HG03571 (cell line): ENCODE results near the gene RTN4RL1.

Experiments used
- ATAC-seq: cut with Tn5 transposase; IDR thresholded peaks from one replicate; pipeline ENCODE4 v1.9.1; 2021; ENCODE audit not compliant: unreplicated experiment

Gene RTN4RL1

DNA sequence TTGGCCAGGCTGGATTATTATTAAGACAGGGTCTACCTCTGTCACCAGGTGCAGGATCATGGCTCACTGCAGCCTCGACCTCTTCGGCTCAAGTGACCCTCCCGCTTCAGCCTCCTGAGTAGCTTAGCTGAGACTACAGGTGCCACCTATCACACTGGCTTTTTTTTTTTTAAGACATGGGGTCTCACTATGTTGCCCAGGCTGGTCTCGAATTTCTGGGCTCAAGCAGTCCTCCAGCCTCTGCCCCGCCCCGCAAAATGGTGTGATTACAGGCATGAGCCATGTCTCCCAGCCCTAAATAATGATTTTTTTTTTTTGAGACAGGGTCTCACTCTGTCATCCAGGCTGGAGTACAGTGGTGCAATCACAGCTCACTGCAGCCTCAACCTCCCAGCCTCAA, 22.5 kb upstream of the RTN4RL1 start:
- ATAC-seq = no peak

DNA sequence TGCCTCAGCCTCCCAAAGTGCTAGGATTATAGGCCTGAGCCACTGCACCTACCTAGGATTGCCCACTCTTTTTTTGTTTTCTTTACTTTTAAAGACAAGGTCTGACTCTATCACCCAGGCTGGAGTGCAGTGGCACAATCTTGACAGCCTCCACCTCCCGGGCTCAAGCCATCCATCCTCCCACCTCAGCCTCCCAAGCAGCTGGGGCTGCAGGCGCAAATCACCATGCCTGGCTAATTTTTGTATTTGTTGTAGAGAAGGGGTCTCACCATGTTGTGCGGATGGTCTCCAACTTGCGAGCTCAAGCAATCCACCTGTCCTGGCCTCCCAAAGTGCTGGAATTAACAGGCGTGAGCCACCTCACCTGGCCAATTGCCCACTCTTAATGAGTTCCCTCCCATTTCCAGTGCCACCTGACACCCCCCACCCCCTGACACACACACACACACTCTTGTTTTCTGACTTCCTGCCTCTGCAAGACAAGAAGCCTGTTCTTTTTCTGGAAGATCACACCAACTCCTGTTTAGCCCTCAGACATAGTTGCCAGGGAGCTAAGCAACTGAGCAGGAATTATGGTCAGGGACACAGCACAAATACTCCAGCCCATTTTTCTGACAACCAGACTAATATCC, 19.2 kb upstream of the RTN4RL1 start:
- no peak for ATAC-seq

DNA sequence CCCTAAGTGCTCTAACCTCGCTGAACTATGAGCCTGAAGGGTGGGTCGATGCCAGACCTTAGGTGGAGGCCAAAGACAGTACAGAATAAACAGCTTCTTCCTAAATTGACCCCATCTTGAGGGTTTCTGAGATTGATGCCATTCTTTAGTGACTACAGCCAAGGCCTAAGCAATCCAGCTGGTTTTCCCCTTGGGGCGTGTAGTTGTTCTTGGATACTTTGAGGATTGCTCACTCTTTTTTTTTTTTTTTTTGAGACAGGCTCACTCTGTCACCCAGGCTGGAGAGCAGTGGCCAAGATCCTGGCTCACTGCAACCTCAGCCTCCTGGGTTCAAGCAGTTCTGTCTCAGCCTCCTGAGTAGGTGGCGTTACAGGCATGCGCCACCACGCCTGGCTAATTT, 18.7 kb upstream of the RTN4RL1 start:
- no peak for ATAC-seq

DNA sequence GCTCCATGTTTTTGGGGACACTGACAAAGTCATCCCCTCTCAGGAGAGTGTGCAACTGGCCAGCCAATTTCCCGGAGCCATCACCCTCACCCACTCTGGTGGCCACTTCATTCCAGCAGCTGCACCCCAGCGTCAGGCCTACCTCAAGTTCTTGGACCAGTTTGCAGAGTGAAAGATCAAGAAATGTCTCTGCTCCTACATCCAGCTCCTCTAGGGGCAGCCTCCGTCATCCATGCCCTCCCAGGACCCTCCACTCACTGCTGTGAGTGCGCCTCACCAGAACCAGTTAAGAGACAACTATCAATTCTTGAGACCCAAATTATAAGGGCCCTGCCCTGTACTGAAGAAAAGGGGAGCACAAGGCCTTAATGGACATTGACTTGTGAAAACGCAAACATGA, 17.8 kb upstream of the RTN4RL1 start:
- no peak for ATAC-seq

DNA sequence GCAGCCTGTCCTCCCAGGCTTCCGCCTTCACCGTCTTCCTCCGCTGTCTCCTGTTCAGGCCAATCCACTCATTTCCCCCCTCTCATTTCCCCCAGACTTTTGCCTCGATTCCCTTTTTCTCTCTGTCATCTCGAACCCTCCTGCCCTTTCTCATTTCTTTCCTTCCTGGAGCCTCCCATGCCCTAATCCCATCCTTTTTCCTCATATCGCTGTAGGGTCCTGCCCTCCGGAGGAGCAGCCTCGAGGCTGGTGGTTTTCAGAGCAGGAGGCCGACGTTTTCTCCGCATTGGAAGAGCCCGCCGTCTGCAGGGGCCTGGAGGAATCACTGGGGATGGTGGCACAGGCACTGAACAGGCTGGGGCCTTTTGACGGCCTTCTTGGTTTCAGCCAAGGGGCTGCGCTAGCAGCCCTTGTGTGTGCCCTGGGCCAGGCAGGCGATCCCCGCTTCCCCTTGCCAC, 17.3 kb upstream of the RTN4RL1 start:
- no peak for ATAC-seq

DNA sequence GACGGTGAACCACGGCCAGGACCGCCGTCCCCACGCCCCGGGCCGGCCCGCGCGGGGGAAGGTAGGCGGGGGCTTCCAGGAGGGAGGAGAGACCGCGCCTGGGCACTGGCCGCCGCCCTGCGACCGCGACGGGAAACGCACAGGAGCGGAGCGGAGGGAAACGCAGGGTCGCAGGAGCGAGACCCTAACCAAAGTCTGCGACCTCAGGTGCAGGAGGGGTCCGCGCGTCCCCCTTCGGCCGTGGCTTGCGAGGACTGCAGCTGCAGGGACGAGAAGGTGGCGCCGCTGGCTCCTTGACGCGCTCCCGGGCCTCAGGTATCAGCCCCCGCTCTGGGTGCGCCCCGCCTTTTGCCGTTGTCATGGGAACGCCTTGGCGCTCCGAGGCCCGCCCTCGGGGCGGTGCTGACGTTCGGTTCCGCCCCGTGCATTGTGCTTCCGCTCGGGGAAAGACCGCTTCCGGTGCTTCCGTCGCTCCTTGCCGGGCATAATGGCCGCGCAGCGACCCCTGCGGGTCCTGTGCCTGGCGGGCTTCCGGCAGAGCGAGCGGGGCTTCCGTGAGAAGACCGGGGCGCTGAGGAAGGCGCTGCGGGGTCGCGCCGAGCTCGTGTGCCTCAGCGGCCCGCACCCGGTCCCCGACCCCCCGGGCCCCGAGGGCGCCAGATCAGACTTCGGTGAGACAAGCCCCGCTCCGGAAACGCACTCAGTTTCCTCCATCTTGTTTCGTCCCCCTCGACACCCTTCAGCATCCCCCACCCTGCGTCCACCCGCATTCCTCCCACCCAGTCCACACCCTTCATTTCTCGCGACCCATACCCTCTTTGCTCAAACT, 16.6 kb upstream of the RTN4RL1 start, which contains the start of gene OVCA2:
OVCA2 (plus strand) TSS at position 462 of the 829 bp plus-strand sequence; CDS start at position 488, 26 bp downstream.
- peak; percentile 78 for ATAC-seq

DNA sequence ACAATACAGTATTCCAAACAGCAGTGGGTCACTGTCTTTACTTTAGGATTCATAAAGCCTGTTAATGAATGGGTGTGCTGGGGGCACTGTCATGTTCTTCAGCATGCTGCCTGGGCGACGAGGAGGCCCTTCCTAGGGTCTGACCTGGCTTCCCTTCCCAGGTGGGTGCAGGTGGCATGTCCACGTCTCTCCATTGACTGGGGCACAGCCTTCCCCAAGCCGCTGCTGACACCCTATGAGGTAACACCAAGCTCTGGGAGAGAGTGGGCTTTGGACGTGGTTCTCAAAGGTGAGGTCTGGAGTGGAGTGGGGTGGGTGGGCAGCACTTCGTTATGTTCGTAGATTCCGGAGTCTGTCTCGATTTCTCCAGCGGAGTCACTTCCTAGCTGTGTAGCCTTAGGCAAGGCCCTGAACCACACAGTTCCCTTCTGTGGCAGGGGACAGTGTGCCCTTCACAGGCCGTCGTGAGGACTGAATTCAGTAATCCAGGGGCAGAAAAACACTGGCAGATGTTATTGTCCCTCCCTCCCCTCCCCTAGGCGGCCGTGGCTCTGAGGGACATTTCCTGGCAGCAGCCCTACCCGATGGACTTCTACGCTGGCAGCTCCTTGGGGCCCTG, 15.9 kb upstream of the RTN4RL1 start:
- no peak for ATAC-seq

DNA sequence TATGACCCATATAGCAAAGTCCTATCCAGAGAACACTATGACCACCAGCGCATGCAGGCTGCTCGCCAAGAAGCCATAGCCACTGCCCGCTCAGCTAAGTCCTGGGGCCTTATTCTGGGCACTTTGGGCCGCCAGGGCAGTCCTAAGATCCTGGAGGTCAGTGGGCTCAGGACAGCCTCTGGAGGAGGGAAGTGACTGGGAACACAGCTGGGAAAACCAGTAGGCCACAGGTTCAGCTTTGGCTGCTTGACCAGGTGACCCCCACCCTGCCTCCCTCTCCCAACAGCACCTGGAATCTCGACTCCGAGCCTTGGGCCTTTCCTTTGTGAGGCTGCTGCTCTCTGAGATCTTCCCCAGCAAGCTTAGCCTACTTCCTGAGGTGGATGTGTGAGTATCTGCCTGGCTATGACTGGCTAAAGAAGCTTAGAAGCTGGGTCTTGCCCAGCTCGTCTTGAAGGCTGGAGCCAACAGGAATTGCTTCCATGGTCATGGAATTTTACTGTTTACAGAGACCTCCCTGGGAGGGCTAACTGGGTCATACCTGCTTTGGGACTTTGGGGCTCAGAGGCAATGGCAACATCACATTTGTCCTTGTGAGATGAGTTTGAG, 15.2 kb upstream of the RTN4RL1 start:
- no peak for ATAC-seq

DNA sequence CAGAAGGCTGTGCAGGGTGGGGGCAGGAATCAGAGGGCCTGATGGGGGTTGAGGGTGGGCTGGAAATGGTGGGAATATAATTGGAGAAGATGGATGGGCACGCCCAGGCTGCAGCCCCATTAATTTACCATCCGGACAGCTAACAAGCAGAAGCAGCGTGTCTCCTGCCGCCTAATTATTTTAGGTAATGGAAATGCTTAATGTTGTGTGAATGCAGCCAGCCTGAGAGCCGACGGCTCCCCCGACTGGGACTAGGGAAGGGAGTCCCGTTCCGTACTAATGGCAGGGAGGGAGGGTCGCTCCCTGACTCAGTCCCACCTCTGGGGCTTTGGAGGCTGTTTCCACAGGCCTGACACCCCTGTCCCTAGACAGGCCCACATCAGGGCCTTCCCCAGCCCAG, 12.0 kb upstream of the RTN4RL1 start:
- no peak for ATAC-seq

DNA sequence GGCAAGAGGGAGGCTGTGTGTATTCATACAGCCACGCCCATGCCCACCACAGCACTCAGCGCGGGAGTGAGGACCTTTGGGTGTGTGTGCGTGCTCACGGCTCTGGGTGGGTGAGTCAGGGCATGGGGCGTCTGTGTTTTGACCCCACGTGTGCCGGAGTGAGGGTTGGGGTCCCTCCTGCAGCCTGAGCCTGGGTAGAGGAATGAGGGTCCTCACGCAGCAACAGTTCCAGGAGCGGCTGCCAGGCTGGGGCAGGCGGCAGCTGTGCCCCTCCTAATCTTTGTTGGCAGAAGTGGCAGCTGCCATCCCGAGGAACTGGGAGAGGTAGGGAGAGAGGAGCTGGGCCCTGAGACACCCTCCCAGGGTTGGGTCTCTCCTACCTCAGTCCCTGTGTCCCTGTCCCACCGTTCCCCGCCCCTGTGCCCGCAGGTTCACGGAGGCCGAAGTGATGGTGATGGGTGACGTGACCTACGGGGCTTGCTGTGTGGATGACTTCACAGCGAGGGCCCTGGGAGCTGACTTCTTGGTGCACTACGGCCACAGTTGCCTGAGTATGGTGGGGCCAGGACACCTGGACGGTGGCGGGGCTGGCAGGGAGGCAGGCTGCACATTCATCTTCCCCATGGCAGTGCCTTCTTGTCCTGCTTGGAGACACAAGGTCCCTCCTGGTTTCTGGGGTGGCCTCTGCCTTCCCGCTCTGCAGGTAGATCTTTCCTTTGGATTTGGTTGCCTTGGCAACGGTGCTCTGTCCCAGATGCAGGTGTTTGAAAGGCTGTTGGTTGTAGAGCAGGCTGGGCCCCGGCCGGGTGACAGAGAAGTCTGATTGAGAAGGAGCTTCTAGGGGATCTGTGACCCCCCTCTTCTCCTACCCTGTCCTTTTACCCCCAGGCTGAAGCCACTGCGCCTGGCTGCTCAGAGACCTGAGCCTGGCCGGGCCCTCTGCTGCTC, 10.7 kb upstream of the RTN4RL1 start:
- no peak for ATAC-seq

DNA sequence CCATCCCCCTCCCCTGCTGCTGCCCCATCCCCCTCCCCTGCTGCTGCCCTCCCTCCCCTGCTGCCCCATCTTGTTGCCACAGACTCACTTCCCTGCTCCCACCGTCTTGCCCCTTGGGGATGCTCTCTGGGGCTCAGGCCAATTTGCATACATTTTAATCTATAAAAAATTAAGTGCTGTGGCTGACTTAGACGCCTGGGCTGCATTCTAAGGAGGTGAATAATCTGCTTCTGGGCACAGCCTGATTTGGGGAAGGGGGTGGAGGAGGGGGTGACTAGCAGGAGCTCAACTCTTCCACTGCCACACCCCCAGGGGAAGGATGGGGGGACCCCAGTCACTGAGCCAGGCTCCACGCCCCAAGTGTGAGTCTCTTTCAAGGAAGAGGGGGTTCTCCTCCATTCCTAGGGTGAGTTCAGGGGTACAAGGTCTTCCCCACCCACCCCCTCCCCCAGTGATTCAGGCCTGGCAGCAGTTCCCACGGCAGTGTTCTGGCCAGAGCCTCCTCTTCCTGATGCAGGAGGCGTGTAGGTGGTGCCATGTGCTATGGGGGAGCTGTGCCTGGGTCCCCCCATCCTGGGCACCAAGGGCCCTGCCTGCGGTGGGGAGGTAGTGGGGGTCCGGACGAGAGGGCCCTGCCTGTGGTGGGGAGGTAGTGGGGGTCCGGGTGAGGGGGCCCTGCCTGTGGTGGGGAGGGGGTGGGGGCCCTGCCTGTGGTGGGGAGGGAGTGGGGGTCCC, 9.8 kb upstream of the RTN4RL1 start:
- ATAC-seq = no peak

DNA sequence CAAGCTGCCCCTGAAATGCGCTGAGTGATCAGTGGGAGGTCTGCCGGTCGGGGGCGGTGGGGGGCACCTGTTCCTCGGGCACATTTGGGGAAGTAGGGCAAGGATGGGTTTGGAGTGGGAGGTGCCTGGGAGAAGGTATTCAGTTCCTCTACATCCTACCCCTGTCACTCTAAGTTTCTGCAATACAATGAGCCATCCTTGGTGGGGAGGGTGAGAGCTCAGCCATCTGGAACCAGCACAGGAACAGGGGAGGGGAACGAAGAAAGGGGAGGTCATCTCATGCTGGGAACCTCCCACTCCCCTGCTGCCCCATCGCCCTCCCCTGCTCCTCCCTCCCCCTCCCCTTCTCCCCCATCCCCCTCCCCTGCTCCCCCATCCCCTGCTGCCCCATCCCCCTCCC, 9.0 kb upstream of the RTN4RL1 start:
- no peak for ATAC-seq

DNA sequence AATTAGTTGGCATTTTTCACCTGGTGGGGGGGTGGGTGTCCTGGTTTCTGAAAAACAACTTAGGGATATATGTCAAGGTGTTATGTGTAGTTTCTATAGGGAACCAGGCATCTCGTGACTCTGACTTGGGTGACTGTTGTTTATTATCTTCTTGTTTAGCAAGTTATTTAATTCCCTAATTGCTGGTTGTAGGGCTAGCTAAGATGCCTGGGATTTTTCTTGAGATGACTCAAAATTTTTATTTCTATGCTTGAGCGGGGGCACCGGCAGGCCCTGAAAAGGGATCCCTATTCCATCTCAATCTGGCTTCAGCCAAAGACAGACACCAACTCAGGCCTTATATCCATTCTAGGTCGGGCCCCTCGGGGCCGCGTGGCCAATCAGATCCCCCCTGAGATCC, 8.0 kb upstream of the RTN4RL1 start:
- ATAC-seq = no peak

DNA sequence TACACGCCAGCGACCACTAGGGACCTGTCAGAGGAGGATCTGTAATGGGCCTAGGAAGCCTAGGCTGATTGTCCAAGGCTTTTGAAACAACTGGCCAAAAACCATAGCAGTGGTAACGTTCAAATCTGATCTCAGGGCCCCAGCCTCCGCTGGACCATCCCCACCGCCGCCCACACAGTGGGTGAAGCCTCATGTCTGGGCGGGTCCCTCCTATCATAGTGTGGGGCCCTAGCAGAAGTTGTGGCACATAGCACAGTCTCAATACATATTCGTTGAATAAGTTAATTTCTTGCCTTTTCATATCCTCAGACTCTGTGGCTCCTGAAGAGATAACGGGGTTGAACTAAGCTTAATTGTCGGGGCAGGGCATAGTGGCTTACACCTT, 5.6 kb upstream of the RTN4RL1 start:
- peak; percentile 58 for ATAC-seq

DNA sequence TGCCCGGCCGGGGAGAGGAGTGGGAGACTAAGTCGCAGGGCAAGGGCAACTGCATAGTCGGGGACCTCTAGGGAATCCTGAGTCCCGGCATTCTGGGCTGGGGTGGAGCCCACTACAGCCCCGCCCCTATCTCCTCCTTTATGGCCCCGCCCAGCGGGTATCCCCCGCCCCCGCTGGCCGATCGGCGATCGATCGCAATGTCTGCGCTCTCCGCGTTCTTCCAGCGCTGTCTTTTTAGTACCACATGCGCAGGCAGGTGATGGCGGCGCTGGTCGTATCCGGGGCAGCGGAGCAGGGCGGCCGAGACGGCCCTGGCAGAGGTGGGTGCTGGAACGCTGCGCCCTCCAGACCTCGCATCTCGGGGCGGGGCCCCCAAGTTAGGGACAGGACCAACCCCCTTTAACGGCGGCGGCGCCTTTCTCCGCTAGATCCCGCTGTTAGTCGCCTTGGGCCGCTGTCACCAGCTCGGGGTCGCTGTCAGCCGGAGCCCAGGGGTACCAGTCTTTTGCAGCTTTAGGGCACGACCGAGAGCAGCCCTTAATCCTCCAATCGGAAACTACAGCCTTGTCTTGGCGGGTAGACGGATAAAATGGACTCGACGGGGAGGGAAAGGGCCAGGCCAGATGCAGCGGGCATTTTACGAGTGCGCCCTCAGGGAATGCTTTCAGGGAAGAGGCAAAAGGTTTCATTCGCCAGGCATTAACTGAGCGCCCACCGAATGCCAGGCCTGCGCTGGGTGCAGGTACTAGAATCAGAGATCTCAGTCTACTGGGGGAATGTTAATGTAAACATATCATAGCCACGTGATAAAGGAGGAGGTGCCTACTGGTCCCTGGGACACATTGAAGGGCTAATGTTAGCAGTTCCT, 5.0 kb upstream of the RTN4RL1 start, which contains the start of gene DPH1:
DPH1 (plus strand) TSS at position 243 of the 868 bp plus-strand sequence; CDS start at position 260, 17 bp downstream.
- ATAC-seq = peak; percentile 49

DNA sequence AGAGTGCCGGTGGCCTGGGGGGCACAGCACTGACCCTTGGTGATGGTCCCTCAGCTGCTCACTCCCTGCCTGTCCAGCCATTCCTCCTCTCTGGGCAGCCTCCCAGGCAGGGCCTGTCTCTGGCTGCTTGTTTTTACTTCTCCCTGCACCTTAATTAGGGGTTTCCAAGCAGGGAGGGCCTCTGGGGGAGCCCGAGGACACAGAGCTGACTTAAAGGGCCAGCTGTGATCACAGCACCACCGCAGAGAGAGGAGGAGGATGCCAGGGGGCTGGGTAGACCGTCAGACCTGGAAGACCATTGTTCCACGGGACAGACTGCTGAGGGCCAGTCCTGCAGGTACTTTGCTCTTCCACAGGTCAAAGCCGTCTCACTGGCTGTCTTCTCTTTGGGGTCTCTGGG, 3.6 kb upstream of the RTN4RL1 start:
- no peak for ATAC-seq

DNA sequence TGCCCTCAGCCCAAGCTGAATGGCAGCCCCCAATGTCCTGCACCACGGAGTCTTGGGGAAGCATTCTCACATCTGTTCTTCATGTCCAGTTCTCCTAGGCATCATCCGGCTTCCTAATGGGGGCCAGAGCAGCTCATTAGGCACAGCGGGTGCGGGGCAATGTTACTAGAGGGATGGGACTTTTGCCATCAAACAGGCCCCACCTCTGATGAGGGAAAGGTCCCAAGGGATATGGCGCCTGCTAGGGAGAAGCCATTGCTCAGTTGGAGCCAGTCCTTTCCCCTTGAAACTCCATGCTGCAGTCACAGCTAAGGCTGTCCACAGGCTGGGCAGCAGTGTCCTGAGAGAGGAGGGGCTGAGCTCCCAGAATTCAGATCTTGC, 3.1 kb upstream of the RTN4RL1 start:
- ATAC-seq = no peak

DNA sequence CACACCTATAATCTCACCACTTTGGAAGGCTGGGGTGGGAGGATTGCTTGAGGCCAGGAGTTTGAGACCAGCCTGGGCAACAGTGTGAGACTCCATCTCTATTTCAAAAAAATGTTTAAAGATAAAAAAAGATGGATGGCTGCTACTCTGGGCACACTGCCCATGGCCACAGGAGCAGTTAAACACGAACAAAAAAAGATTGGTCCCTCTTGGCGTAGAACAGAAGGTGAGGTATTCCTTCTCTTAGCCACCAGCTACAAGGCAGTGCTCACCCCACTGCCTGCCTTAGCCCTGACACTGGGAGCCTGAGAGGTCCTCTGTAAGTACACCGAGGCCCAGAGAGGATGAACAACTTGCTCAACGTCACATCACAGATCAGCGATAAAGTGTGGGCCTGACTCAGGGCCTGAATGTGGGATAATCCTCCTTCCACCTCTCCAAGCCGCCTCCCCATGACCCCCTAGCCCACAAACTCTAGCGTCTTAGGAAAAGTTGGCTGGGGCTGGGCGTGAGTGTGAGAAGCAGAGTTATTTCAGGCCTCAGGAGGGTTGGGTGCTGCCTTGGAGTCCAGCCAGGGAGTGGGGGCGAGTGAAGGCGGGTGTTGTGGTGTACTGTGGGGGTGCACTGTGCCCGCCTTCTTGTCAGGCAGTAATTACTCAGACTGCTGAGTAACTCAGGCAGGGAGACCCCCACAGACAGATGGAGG, 2.5 kb upstream of the RTN4RL1 start:
- no peak for ATAC-seq
